Progenitor cell of endocrine pancreas (in vitro differentiated cells): Measurements from ENCODE around the gene C5orf24. TPM values are rescaled to one million over a fixed set of nuclear protein-coding genes. Genes with fewer than 3 reads are reported as not detected.

Source experiments
- DNase-seq: peaks from one replicate; pipeline ENCODE4 v3.0.0; 2021; ENCODE audit warnings: low spot score; ENCODE audit not compliant: unreplicated experiment
- H3K27ac Mint-ChIP-seq: 2 replicates; pipeline ENCODE4 v1.8.0; 2021; ENCODE audit warnings: mild to moderate bottlenecking, moderate library complexity, mixed read lengths
- H3K27me3 Mint-ChIP-seq: 2 replicates; pipeline ENCODE4 v1.8.0; 2021; ENCODE audit warnings: mixed read lengths
- H3K36me3 Mint-ChIP-seq: 2 replicates; pipeline ENCODE4 v1.8.0; 2022; ENCODE audit warnings: mixed read lengths; ENCODE audit not compliant: insufficient read depth
- H3K4me1 Mint-ChIP-seq: 2 replicates; pipeline ENCODE4 v1.8.0; 2021; ENCODE audit warnings: low read depth, mixed read lengths
- H3K4me3 Mint-ChIP-seq: 2 replicates; pipeline ENCODE4 v1.8.0; 2021; ENCODE audit warnings: low read depth, mild to moderate bottlenecking, moderate library complexity, mixed read lengths
- H3K9me3 Mint-ChIP-seq: 2 replicates; pipeline ENCODE4 v1.8.0; 2021; ENCODE audit warnings: low read depth, mixed read lengths
- total RNA-seq: library from RNA; stranded (reverse); gene quantifications from 2 replicates; pipeline ENCODE4 v1.2.1, GENCODE V29; 2021
- TF ChIP-seq, protein P1 (sequence below): fragments of 200-600 bp; sonication (generic); IDR thresholded peaks from one replicate; pipeline ENCODE4 v1.5.0; 2021; ENCODE audit warnings: antibody characterized with exemption, mild to moderate bottlenecking; ENCODE audit not compliant: unreplicated experiment

The C5orf24 gene
- total RNA-seq, 1 donor from 2014 or later: 62.2 TPM

DNA sequence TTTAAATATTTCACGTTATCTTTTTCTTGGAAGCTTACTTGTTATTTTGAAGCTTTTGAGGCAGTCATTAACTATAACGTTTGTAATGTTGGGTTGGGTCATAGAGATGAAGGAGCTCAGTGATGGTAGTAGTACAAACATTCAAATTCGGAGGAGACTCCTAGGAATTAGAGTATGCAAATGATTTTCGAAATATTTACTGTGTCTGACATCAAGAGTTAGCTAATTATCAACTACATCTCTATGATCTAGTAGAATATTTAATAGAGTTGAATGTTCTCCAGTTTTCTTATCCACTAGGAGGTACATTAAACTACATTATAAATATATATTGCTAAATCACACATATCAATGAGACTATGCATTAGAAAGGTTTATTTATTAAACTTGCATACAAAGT lies 28.8 kb upstream of the C5orf24 start:
- peaks cover 16% of the 10 kb centered on the region for H3K36me3 Mint-ChIP-seq

DNA sequence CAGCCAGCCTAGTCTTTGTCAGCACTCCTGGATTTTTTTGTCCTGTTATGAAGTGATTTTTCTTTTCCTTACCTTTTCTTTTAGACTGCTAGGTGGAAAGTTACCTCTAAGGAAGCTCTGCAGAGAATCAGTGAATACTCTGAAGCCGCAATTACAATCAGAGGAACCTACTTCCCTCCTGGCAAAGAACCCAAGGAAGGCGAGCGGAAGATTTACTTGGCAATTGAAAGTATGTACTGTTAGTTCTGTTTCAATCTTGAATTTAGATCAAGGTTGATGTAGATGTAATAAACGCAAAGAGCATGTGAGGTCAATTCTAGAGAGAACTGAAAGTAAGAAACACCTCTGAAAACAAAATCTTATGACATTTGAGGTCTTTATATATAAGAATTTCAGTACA lies 27.0 kb upstream of the C5orf24 start:
- Mint-ChIP-seq H3K9me3 (no peaks in the 10 kb centered on the region), H3K4me1 (no peaks in the 10 kb centered on the region), H3K27me3 (no peaks in the 10 kb centered on the region), H3K27ac (no peak overlapping the region), H3K4me3 (no peak overlapping the region), H3K36me3 (peaks cover 17% of the 10 kb centered on the region)
- TF ChIP-seq, protein P1, sequence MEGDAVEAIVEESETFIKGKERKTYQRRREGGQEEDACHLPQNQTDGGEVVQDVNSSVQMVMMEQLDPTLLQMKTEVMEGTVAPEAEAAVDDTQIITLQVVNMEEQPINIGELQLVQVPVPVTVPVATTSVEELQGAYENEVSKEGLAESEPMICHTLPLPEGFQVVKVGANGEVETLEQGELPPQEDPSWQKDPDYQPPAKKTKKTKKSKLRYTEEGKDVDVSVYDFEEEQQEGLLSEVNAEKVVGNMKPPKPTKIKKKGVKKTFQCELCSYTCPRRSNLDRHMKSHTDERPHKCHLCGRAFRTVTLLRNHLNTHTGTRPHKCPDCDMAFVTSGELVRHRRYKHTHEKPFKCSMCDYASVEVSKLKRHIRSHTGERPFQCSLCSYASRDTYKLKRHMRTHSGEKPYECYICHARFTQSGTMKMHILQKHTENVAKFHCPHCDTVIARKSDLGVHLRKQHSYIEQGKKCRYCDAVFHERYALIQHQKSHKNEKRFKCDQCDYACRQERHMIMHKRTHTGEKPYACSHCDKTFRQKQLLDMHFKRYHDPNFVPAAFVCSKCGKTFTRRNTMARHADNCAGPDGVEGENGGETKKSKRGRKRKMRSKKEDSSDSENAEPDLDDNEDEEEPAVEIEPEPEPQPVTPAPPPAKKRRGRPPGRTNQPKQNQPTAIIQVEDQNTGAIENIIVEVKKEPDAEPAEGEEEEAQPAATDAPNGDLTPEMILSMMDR: no peak
- DNase-seq: no peak

More for the DNA sequence above, 28.8 kb upstream of the C5orf24 start:
- Mint-ChIP-seq H3K27ac (no peak overlapping the region), H3K4me1 (no peaks in the 10 kb centered on the region), H3K4me3 (no peak overlapping the region), H3K9me3 (no peaks in the 10 kb centered on the region), H3K27me3 (no peaks in the 10 kb centered on the region)
- DNase-seq: no peak
- TF ChIP-seq, protein P1: no peak

DNA sequence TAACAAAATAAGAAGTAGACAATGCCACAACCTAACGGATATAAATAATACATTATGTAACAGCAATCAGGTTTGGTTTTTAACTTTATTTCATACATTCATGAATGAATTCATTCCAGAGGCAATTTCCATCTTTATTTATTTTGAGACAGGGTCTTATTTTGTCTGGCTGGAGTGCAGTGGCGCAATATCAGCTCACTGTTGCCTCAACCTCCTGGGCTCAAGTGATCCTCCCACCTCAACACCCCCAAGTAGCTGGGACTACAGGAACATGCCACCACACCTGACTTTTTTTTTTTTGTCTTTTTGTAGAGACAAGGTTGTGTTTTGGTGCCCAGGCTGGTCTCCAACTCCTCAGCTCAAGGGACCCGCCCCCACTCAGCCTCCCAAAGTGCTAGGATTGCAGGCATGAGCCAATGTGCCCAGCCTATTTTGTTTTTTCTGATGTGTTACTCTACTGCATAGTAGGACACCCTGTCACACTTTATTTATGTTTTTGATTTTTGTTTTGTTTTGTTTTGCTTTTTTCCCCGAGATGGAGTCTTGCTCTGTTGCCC lies 26.3 kb upstream of the C5orf24 start:
- no peak overlapping the region for H3K27ac Mint-ChIP-seq
- H3K27me3 Mint-ChIP-seq: no peaks in the 10 kb centered on the region
- H3K9me3 Mint-ChIP-seq: no peaks in the 10 kb centered on the region
- peaks cover 15% of the 10 kb centered on the region for H3K36me3 Mint-ChIP-seq
- TF ChIP-seq, protein P1: no peak
- no peak for DNase-seq
- no peak overlapping the region for H3K4me3 Mint-ChIP-seq
- no peaks in the 10 kb centered on the region for H3K4me1 Mint-ChIP-seq

DNA sequence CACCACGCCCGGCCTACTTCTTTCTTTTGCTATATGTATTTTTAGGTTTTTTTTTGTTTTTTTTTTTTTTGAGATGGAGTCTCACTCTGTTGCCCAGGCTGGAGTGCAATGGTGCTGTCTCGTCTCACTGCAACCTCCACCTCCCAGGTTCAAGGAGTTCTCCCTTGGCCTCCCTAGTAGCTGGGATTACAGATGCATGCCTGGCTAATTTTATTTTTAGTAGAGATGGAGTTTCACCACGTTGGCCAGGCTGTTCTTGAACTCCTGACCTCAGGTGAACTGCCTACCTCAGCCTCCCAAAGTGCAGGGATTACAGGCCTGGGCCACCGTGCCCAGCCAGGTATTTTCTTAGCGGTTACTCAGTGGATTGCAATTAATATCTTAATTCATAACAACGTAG lies 23.9 kb upstream of the C5orf24 start:
- Mint-ChIP-seq H3K27ac (no peak overlapping the region), H3K4me3 (no peak overlapping the region), H3K9me3 (no peaks in the 10 kb centered on the region), H3K36me3 (peaks cover 13% of the 10 kb centered on the region), H3K4me1 (no peaks in the 10 kb centered on the region), H3K27me3 (no peaks in the 10 kb centered on the region)
- no peak for DNase-seq
- TF ChIP-seq, protein P1: no peak

DNA sequence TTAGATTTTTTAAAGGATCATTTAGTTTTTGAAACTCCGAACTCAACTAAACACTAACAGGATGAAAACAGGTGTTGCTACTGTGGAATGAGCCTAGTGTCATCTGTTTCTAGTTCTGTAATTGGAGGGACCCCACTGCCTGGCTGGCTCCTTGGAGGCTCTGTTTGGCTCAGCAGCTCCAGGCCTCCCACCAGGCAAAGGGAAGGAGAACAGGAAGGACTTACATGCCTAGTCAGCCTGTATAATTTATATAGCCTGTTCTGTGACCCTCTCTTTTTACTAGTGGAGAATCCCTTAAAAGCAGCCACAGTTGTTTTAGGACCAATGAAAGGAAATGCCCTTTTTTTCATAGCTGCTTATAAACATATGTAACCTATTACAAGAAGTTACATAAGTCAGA lies 21.1 kb upstream of the C5orf24 start:
- no peak for DNase-seq
- no peak overlapping the region for H3K4me3 Mint-ChIP-seq
- TF ChIP-seq, protein P1: no peak
- no peaks in the 10 kb centered on the region for H3K9me3 Mint-ChIP-seq
- no peaks in the 10 kb centered on the region for H3K4me1 Mint-ChIP-seq
- H3K27me3 Mint-ChIP-seq: no peaks in the 10 kb centered on the region
- H3K27ac Mint-ChIP-seq: no peak overlapping the region
- H3K36me3 Mint-ChIP-seq: peaks cover 8% of the 10 kb centered on the region
